Liver (tissue), 9 donors: Measurements from ENCODE around the gene FLVCR2. TPM values are rescaled to one million over a fixed set of nuclear protein-coding genes. Genes with fewer than 3 reads are reported as not detected.
A peak's percentile ranks its signal among the peaks of the same experiment; 100 is the strongest.

Source experiments
- DNase-seq: peaks from one replicate; pipeline ENCODE4 v3.0.0-alpha.2; 2017; ENCODE audit warnings: low spot score
- H3K27ac ChIP-seq, 2 donors: one replicate each; pipeline ENCODE4 v1.7.0; 2013; ENCODE audit warnings: inconsistent platforms in 2 of 2, low read length in 2 of 2, control low read depth in 1 of 2, low read depth in 1 of 2, mild to moderate bottlenecking in 1 of 2
- H3K27me3 ChIP-seq, 4 donors: one replicate each; pipeline versions ENCODE4 v1.6.1 to v1.7.0; 2013; ENCODE audit warnings: low read length in 3 of 4, inconsistent platforms in 1 of 4, mild to moderate bottlenecking in 1 of 4, moderate library complexity in 1 of 4; ENCODE audit not compliant: control insufficient read depth in 4 of 4, insufficient read depth in 4 of 4
- H3K36me3 ChIP-seq, 4 donors: one replicate each; pipeline versions ENCODE4 v1.6.1 to v1.7.0; 2013; ENCODE audit warnings: low read length in 3 of 4, mild to moderate bottlenecking in 3 of 4, low read depth in 1 of 4, moderate library complexity in 1 of 4; ENCODE audit not compliant: control insufficient read depth in 4 of 4, insufficient read depth in 3 of 4
- H3K4me1 ChIP-seq, 4 donors: one replicate each; pipeline versions ENCODE4 v1.6.1 to v1.7.0; 2013; ENCODE audit warnings: low read length in 3 of 4, mild to moderate bottlenecking in 3 of 4, moderate library complexity in 1 of 4; ENCODE audit not compliant: control insufficient read depth in 4 of 4, insufficient read depth in 4 of 4
- H3K4me3 ChIP-seq, 3 donors: one replicate each; pipeline versions ENCODE4 v1.6.1 to v1.7.0; 2013; ENCODE audit warnings: low read length in 3 of 3, control low read depth in 1 of 3, low read depth in 1 of 3, mild to moderate bottlenecking in 1 of 3
- H3K9ac ChIP-seq, 2 donors: one replicate each; pipeline ENCODE4 v1.7.0; 2013; ENCODE audit warnings: low read length in 2 of 2, mild to moderate bottlenecking in 2 of 2, moderate library complexity in 2 of 2, control low read depth in 1 of 2, low read depth in 1 of 2
- H3K9me3 ChIP-seq, 4 donors: one replicate each; pipeline versions ENCODE4 v1.6.1 to v1.7.0; 2013; ENCODE audit warnings: low read length in 3 of 4; ENCODE audit not compliant: control insufficient read depth in 4 of 4
- EGR1 ChIP-seq, 2 donors: IDR thresholded peaks; 2 replicates each; pipeline ENCODE4 v1.6.1; 2016 to 2018; ENCODE audit warnings: antibody characterized with exemption in 2 of 2, low read depth in 2 of 2
- FOXA1 ChIP-seq: IDR thresholded peaks from 2 replicates; pipeline ENCODE4 v1.6.1; 2016; ENCODE audit warnings: antibody characterized with exemption
- FOXA2 ChIP-seq: IDR thresholded peaks from 2 replicates; pipeline ENCODE4 v1.6.1; 2016; ENCODE audit warnings: antibody characterized with exemption
- GABPA ChIP-seq, 2 donors: IDR thresholded peaks in 1 of 2; conservative IDR thresholded peaks in 1 of 2; 2 replicates each; pipeline ENCODE4 v1.6.1; 2016; ENCODE audit warnings: antibody characterized with exemption in 2 of 2, mild to moderate bottlenecking in 1 of 2, moderate library complexity in 1 of 2
- JUND ChIP-seq, 2 donors: IDR thresholded peaks; 2 replicates each; pipeline ENCODE4 v1.6.1; 2016; ENCODE audit warnings: antibody characterized with exemption in 2 of 2
- RXRA ChIP-seq, 2 donors: IDR thresholded peaks; 2 replicates each; pipeline ENCODE4 v1.6.1; 2017 to 2018; ENCODE audit warnings: antibody characterized with exemption in 2 of 2, mild to moderate bottlenecking in 1 of 2
- SP1 ChIP-seq: IDR thresholded peaks from 2 replicates; pipeline ENCODE4 v1.6.1; 2018; ENCODE audit warnings: antibody characterized with exemption, mild to moderate bottlenecking
- TAF1 ChIP-seq: conservative IDR thresholded peaks from 2 replicates; pipeline ENCODE4 v1.6.1; 2016; ENCODE audit warnings: antibody characterized with exemption, mild to moderate bottlenecking
- YY1 ChIP-seq: IDR thresholded peaks from 2 replicates; pipeline ENCODE4 v1.6.1; 2016; ENCODE audit warnings: antibody characterized with exemption, mild to moderate bottlenecking
- WGBS: extraction: QIAGEN DNeasy Blood & Tissue Kit; methylation state at CpG from one replicate; pipeline ENCODE4 v1.1.7; 2013; 5-methylcytosine and 5-hydroxymethylcytosine counted together
- polyA plus RNA-seq, 2 donors: library from polyadenylated mRNA; stranded (reverse) in 1 of 2; unstranded in 1 of 2; fragments of 200-250 nt in 1 of 2; fragments of >200 nt in 1 of 2; fragmentation: Nextera tagmentation in 1 of 2; extraction: Ambion mirVana in 1 of 2; gene quantifications; one replicate each; pipeline versions ENCODE4 v1.2.1 to v1.2.3, GENCODE V29; 2013 to 2015
- total RNA-seq, 2 donors: library from RNA; depleted of rRNA; stranded (reverse); fragments of >200 nt; gene quantifications; one replicate each; pipeline ENCODE4 v1.2.3, GENCODE V29; 2014
- TF ChIP-seq, protein P1 (sequence below): IDR thresholded peaks from 2 replicates; pipeline ENCODE4 v1.6.1; 2016; ENCODE audit warnings: antibody characterized with exemption, mild to moderate bottlenecking
- TF ChIP-seq, protein P2 (sequence below): fragments of 150-350 bp; IDR thresholded peaks from 2 replicates; pipeline ENCODE4 v1.5.1; 2017; ENCODE audit warnings: improper control_type of control experiment, low read depth, low read length; ENCODE audit not compliant: missing input control
- TF ChIP-seq, protein P3 (sequence below): IDR thresholded peaks from 2 replicates; pipeline ENCODE4 v1.6.1; 2016; ENCODE audit warnings: antibody characterized with exemption
- TF ChIP-seq, protein P4 (sequence below): IDR thresholded peaks from 2 replicates; pipeline ENCODE4 v1.6.1; 2016; ENCODE audit warnings: antibody characterized with exemption
- donor health status: healthy.
- donor health status: healthy.
- donor health status: healthy.
- donor health status: healthy.
- donor health status: healthy.

Gene FLVCR2
- total and polyA plus RNA-seq, 4 donors, result 8.7 to 13.1 (median 11.3) TPM

DNA sequence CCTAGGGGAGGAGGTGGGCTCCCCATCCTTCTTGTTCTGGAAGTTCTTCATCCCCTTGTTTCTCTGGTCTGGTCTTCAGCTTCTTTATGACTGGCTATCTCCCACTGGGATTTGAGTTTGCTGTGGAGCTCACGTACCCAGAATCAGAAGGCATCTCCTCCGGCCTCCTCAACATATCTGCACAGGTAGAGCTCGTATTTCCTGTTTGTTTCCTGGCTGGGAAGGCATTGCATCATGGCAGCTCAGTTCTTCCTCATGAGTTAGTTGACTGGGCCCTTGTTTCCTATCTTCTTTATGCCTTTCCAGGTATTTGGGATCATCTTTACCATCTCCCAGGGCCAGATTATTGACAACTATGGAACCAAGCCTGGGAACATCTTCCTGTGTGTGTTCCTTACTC lies 62.5 kb downstream of the FLVCR2 start:
- Histone ChIP-seq H3K9me3 (no peaks in the 10 kb centered on the region), H3K4me1 (peaks cover 0 to 3% (median 1%) of the 10 kb centered on the region in 4 donors), H3K4me3 (no peak overlapping the region), H3K9ac (no peak overlapping the region), H3K36me3 (peaks cover 0 to 16% (median 9%) of the 10 kb centered on the region in 4 donors), H3K27ac (no peak overlapping the region), H3K27me3 (no peaks in the 10 kb centered on the region)
- TF ChIP-seq, protein P1, sequence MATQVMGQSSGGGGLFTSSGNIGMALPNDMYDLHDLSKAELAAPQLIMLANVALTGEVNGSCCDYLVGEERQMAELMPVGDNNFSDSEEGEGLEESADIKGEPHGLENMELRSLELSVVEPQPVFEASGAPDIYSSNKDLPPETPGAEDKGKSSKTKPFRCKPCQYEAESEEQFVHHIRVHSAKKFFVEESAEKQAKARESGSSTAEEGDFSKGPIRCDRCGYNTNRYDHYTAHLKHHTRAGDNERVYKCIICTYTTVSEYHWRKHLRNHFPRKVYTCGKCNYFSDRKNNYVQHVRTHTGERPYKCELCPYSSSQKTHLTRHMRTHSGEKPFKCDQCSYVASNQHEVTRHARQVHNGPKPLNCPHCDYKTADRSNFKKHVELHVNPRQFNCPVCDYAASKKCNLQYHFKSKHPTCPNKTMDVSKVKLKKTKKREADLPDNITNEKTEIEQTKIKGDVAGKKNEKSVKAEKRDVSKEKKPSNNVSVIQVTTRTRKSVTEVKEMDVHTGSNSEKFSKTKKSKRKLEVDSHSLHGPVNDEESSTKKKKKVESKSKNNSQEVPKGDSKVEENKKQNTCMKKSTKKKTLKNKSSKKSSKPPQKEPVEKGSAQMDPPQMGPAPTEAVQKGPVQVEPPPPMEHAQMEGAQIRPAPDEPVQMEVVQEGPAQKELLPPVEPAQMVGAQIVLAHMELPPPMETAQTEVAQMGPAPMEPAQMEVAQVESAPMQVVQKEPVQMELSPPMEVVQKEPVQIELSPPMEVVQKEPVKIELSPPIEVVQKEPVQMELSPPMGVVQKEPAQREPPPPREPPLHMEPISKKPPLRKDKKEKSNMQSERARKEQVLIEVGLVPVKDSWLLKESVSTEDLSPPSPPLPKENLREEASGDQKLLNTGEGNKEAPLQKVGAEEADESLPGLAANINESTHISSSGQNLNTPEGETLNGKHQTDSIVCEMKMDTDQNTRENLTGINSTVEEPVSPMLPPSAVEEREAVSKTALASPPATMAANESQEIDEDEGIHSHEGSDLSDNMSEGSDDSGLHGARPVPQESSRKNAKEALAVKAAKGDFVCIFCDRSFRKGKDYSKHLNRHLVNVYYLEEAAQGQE, result no peak
- no peak for TF ChIP-seq GABPA (IDR thresholded peaks at IDR 0.05 in 1 of 2, conservative IDR thresholded peaks at IDR 0.05 in 1 of 2)
- TF ChIP-seq, protein P2, sequence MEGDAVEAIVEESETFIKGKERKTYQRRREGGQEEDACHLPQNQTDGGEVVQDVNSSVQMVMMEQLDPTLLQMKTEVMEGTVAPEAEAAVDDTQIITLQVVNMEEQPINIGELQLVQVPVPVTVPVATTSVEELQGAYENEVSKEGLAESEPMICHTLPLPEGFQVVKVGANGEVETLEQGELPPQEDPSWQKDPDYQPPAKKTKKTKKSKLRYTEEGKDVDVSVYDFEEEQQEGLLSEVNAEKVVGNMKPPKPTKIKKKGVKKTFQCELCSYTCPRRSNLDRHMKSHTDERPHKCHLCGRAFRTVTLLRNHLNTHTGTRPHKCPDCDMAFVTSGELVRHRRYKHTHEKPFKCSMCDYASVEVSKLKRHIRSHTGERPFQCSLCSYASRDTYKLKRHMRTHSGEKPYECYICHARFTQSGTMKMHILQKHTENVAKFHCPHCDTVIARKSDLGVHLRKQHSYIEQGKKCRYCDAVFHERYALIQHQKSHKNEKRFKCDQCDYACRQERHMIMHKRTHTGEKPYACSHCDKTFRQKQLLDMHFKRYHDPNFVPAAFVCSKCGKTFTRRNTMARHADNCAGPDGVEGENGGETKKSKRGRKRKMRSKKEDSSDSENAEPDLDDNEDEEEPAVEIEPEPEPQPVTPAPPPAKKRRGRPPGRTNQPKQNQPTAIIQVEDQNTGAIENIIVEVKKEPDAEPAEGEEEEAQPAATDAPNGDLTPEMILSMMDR, result no peak
- TF ChIP-seq, protein P3, sequence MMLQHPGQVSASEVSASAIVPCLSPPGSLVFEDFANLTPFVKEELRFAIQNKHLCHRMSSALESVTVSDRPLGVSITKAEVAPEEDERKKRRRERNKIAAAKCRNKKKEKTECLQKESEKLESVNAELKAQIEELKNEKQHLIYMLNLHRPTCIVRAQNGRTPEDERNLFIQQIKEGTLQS, result no peak
- no peak for TF ChIP-seq SP1
- no peak for TF ChIP-seq EGR1 (IDR thresholded peaks at IDR 0.05; ENCODE audit: low read depth in 2 of 2)
- 93% methylated on average over 3 of the region's 3 CpGs for WGBS
- DNase-seq, result no peak

DNA sequence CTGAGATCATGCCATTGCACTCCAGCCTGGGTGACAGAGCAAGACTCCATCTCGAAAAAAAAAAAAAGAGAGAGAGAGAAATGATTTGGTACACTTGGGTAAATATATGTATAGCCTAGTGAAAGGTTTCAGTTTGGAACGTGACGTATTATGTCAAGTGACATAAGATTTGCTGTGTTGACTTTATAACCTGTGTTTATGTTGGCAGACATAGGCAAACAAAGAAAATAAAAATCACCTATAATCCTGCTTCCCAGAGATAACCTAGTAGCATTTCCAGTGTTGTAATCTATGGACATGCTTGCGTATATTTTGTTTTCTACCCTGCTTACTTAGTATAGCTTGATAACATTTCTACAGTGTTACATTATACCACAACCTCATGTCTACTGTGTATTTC lies 65.6 kb downstream of the FLVCR2 start:
- peaks cover 0 to 16% (median 9%) of the 10 kb centered on the region in 4 donors for H3K36me3 ChIP-seq
- H3K4me1 ChIP-seq, result peaks cover 12 to 30% (median 23%) of the 10 kb centered on the region in 4 donors
- H3K4me3 ChIP-seq, result no peak overlapping the region
- no peak overlapping the region for H3K9ac ChIP-seq
- H3K27ac ChIP-seq, result no peak overlapping the region
- no peak for DNase-seq
- H3K9me3 ChIP-seq, result no peaks in the 10 kb centered on the region
- no peaks in the 10 kb centered on the region for H3K27me3 ChIP-seq
- TF ChIP-seq SP1, result peak; percentile 19
- TF ChIP-seq, protein P4, sequence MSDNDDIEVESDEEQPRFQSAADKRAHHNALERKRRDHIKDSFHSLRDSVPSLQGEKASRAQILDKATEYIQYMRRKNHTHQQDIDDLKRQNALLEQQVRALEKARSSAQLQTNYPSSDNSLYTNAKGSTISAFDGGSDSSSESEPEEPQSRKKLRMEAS, result no peak
- peak in 1 of 2 donors; percentile 32 for TF ChIP-seq RXRA (IDR thresholded peaks at IDR 0.05)
- WGBS, result 28% methylated on average over 4 of the region's 4 CpGs

DNA sequence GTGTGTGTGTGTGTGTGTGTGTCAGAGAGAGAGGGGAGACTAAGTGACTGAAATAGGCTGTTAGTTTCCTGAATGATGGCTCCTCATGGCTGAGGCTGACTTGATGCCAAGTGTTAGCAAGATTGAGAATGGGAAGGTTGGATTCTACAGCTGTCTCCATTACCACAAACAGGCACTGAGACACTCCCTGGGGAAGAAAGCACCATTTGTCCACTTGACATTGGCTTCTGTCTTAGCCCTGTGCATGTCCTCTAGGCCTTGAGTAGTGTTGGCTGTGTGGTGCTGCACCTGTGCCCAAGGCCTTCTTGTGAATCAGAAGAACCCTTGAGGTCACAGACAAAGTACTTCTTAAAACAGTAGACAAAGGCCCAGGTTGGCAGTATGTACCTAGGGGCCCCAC lies 66.6 kb downstream of the FLVCR2 start:
- peaks cover 0 to 16% (median 9%) of the 10 kb centered on the region in 4 donors for H3K36me3 ChIP-seq
- H3K27me3 ChIP-seq, result no peaks in the 10 kb centered on the region
- peaks cover 12 to 41% (median 29%) of the 10 kb centered on the region in 4 donors for H3K4me1 ChIP-seq
- H3K9me3 ChIP-seq, result no peaks in the 10 kb centered on the region
- H3K27ac ChIP-seq, result no peak overlapping the region
- DNase-seq, result no peak
- no peak overlapping the region for H3K4me3 ChIP-seq
- no peak overlapping the region for H3K9ac ChIP-seq
- TF ChIP-seq, protein P3, result no peak
- TF ChIP-seq JUND (IDR thresholded peaks at IDR 0.05) (no peak), GABPA (IDR thresholded peaks at IDR 0.05 in 1 of 2, conservative IDR thresholded peaks at IDR 0.05 in 1 of 2) (no peak), TAF1 (no peak), EGR1 (IDR thresholded peaks at IDR 0.05; ENCODE audit: low read depth in 2 of 2) (no peak), SP1 (no peak), FOXA1 (no peak), YY1 (no peak), FOXA2 (no peak)
- TF ChIP-seq, protein P4, result no peak
- TF ChIP-seq, protein P2, result no peak
- TF ChIP-seq, protein P1, result no peak
